Stimulated activated naive CD8-positive, alpha-beta T cell treated with anti-CD3 and anti-CD28 coated beads, Interleukin-15, Interleukin-2, amounts not matched to agents 100 ng/mL and 50 ng/mL, for 24 hours (primary cell): Measurements from ENCODE around the gene MGST1.
"Not testable (repeated sequence)": the region's sequence is repeated elsewhere in the genome, so short reads cannot be mapped to it uniquely, and the experiment has no call there.

Experiments used
- H3K27ac Mint-ChIP-seq: one replicate; pipeline ENCODE4 v1.8.0; 2021; ENCODE audit warnings: mild to moderate bottlenecking, mixed read lengths
- H3K27me3 Mint-ChIP-seq: one replicate; pipeline ENCODE4 v1.8.0; 2021; ENCODE audit warnings: mixed read lengths
- H3K36me3 Mint-ChIP-seq: one replicate; pipeline ENCODE4 v1.8.0; 2021; ENCODE audit warnings: low read depth, mixed read lengths
- H3K4me1 Mint-ChIP-seq: one replicate; pipeline ENCODE4 v1.8.0; 2021; ENCODE audit warnings: low read depth, mixed read lengths
- H3K4me3 Mint-ChIP-seq: one replicate; pipeline ENCODE4 v1.8.0; 2021; ENCODE audit warnings: mild to moderate bottlenecking, mixed read lengths
- H3K9me3 Mint-ChIP-seq: one replicate; pipeline ENCODE4 v1.8.0; 2021; ENCODE audit warnings: mixed read lengths

MGST1 gene

DNA sequence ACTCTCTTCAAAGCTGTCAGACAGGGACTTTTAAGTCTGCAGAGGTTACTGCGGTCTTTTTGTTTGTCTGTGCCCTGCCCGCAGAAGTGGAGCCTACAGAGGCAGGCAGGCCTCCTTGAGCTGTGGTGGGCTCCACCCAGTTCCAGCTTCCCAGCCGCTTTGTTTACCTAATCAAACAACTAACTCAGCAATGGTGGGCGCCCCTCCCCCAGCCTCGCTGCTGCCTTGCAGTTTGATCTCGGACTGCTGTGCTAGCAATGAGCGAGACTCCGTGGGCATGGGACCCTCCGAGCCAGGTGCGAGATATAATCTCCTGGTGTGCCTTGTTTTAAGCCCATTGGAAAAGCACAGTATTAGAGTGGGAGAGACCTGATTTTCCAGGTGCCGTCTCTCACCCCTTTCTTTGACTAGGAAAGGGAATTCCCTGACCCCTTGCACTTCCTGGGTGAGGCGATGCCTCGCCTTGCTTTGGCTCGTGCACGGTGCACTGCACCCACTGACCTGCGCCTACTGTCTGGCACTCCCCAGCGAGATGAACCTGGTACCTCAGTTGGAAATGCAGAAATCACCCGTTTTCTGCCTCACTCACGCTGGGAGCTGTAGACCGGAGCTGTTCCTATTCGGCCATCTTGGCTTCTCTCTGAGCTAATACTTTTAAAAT lies 35.3 kb downstream of the MGST1 start:
- H3K4me3 Mint-ChIP-seq, H3K9me3 Mint-ChIP-seq, H3K27me3 Mint-ChIP-seq, H3K4me1 Mint-ChIP-seq, H3K27ac Mint-ChIP-seq, H3K36me3 Mint-ChIP-seq: not testable (repeated sequence)

- H3K9me3 Mint-ChIP-seq: peaks cover 7% of the 10 kb centered on the region
- no peaks in the 10 kb centered on the region for H3K27me3 Mint-ChIP-seq
- no peaks in the 10 kb centered on the region for H3K4me1 Mint-ChIP-seq
- no peaks in the 10 kb centered on the region for H3K36me3 Mint-ChIP-seq
- no peak overlapping the region for H3K4me3 Mint-ChIP-seq
- no peak overlapping the region for H3K27ac Mint-ChIP-seq
Observed at GRCh38 chr12:16384732-16385131, 37.3 kb downstream of the MGST1 start.

- H3K4me3 Mint-ChIP-seq: no peak overlapping the region
- no peaks in the 10 kb centered on the region for H3K36me3 Mint-ChIP-seq
- no peaks in the 10 kb centered on the region for H3K27me3 Mint-ChIP-seq
- no peak overlapping the region for H3K27ac Mint-ChIP-seq
- H3K9me3 Mint-ChIP-seq: peaks cover 7% of the 10 kb centered on the region
- H3K4me1 Mint-ChIP-seq: no peaks in the 10 kb centered on the region
Observed at GRCh38 chr12:16385782-16386646, 38.6 kb downstream of the MGST1 start.

DNA sequence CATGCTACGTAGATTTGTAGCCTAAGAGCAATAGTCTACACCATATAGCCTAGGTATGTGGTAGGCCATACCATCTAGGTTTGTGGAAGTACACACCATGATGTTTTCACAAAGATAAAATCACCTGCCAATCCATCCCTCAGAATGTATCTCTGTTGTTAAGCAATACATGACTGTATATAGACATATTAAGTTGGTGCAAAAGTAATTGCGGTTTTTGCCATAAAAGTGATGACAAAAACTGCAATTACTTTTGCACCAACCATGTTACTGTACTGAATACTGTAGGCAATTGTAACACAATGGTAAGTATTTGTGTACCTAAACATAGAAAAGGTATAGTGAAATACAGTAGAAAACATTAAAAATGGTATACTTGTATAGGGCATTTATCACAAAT lies 40.5 kb downstream of the MGST1 start:
- Mint-ChIP-seq H3K9me3 (peaks cover 7% of the 10 kb centered on the region), H3K4me1 (no peaks in the 10 kb centered on the region), H3K36me3 (no peaks in the 10 kb centered on the region), H3K4me3 (no peak overlapping the region), H3K27ac (no peak overlapping the region), H3K27me3 (no peaks in the 10 kb centered on the region)

GRCh38 chr12:16389594-16389993 lies 42.1 kb downstream of the MGST1 start:
- no peak overlapping the region for H3K4me3 Mint-ChIP-seq
- H3K9me3 Mint-ChIP-seq: peaks cover 7% of the 10 kb centered on the region
- no peaks in the 10 kb centered on the region for H3K36me3 Mint-ChIP-seq
- no peak overlapping the region for H3K27ac Mint-ChIP-seq
- no peaks in the 10 kb centered on the region for H3K27me3 Mint-ChIP-seq
- no peaks in the 10 kb centered on the region for H3K4me1 Mint-ChIP-seq

DNA sequence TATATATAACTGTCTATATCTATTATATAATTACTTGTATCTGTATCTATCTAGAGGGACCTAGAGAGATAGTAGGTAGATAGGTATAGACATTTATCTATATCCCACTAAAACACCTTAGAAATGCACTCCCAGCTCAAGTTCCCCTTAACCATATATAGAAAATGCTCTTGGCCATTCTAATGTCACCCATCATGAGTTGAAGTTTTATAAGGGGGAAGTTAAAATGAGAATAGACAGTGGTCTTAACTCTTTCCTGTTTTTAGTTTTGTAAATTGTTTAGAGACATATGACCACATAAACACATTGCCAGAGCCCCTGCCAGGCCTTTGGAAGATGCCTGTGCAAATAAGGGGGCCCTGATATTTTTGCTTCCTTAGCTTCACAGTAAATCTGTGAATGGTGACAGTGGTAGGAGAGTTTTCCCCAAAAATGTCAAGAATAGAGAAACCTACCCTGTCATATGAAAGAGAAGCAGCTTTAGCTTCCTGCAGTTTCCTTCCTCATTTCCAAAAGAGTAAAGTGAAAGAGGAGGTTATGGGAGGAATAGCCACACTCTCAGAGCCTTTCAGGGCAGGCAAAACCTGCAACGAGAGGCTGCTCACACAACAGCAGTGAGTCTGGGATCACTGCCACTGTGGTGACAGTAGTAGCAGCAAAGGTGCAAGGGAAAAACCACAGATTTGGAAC lies 45.5 kb downstream of the MGST1 start:
- Mint-ChIP-seq H3K36me3 (no peaks in the 10 kb centered on the region), H3K4me1 (no peaks in the 10 kb centered on the region), H3K9me3 (peaks cover 3% of the 10 kb centered on the region), H3K4me3 (no peak overlapping the region), H3K27me3 (no peaks in the 10 kb centered on the region), H3K27ac (no peak overlapping the region)

DNA sequence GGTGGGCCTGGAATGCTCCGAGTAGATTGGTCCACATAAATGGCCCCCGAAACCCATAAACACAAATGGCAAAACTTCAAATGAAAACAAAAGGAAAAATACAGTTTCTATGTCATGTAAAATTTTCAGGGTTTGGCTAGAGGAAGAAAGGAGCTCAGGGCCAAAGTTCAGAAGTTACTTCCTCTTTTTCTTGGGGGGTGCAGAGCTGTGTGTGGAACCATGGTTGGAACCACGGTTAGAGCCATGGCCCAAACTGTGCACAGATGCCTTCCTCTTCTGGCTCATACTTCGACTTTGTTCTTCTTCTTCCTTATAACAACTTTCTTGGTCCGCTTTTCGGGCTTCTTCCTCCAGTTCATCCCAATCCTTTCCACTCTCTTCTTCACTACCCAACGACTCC lies 51.7 kb downstream of the MGST1 start:
- H3K36me3 Mint-ChIP-seq: no peaks in the 10 kb centered on the region

DNA sequence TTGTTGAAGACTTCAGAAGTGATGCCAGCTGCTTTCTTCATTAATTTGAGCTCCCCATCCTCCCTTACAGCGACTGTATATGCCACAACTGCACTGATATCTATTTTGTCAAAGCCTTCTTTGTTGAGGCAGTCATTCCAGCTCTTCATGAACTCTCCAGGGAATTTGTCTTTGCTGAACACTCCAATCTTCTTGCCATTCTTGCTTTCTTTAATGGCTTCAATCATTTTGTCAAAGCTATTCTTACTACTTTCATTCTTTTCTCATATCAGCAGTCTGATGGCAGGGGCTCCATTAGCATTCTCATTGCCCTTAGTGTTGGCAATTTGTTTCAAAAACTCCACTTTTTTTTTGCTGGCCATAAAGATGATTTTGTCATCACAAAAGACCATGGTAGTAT lies 54.4 kb downstream of the MGST1 start:
- not testable (repeated sequence) for H3K4me1 Mint-ChIP-seq, H3K27ac Mint-ChIP-seq, H3K4me3 Mint-ChIP-seq, H3K27me3 Mint-ChIP-seq, H3K9me3 Mint-ChIP-seq, H3K36me3 Mint-ChIP-seq

More for the DNA sequence above, 51.7 kb downstream of the MGST1 start:
- Mint-ChIP-seq H3K9me3 (no peaks in the 10 kb centered on the region), H3K27me3 (no peaks in the 10 kb centered on the region), H3K27ac (no peak overlapping the region), H3K4me3 (no peak overlapping the region), H3K4me1 (no peaks in the 10 kb centered on the region)

- Mint-ChIP-seq H3K9me3 (peaks cover 20% of the 10 kb centered on the region), H3K27me3 (no peaks in the 10 kb centered on the region), H3K4me1 (no peaks in the 10 kb centered on the region), H3K4me3 (no peak overlapping the region), H3K27ac (no peak overlapping the region), H3K36me3 (no peaks in the 10 kb centered on the region)
Observed at GRCh38 chr12:16407346-16407745, 59.9 kb downstream of the MGST1 start.
